ENCODE results near the gene TOR1AIP2.

DNA sequence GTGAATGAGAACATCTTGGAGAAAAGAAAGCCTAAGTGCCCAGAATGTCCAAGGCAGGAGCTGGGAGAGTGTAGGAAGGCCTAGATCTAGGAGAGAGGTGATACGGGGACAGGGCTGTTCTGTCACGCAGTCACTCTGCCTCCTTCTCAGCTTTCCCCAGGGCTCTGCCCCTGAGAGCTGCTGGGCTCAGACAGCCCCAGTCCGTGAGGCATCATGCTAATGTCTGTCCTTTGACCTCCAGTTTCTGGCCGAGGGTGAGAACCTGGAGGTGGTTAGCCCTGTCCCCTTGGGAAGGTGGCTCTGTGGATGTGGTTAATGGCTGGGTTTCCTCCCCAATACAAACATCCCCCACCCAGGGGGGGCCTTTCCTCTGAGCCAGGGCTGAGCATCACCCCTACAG lies 71.3 kb downstream of the TOR1AIP2 start:
- TF ChIP-seq, protein P1, sequence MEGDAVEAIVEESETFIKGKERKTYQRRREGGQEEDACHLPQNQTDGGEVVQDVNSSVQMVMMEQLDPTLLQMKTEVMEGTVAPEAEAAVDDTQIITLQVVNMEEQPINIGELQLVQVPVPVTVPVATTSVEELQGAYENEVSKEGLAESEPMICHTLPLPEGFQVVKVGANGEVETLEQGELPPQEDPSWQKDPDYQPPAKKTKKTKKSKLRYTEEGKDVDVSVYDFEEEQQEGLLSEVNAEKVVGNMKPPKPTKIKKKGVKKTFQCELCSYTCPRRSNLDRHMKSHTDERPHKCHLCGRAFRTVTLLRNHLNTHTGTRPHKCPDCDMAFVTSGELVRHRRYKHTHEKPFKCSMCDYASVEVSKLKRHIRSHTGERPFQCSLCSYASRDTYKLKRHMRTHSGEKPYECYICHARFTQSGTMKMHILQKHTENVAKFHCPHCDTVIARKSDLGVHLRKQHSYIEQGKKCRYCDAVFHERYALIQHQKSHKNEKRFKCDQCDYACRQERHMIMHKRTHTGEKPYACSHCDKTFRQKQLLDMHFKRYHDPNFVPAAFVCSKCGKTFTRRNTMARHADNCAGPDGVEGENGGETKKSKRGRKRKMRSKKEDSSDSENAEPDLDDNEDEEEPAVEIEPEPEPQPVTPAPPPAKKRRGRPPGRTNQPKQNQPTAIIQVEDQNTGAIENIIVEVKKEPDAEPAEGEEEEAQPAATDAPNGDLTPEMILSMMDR (IDR thresholded peaks at IDR 0.05) = no peak
- TF ChIP-seq POLR2A (IDR thresholded peaks at IDR 0.05) = no peak
